ENCODE measurements around the gene EPC2.

Gene EPC2

DNA sequence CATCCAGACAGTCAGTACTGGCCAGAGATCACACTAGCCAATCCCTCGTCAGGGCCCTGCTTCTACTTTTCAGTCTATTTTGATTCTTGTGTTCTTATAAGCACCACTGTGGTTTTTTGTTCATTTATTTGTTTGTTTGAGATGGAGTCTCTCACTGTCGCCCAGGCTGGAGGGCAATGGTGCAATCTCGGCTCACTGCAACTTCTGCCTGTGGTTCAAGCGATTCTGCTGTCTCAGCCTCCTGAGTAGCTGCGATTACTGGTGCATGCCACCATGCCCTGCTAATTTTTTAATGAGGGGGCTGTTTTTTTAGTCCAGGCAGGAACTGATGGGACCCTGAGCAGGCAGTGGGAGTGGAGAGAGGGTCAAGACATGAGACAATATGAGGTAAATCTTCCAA lies 165.5 kb downstream of the EPC2 start:
- DNase-seq (ENCODE audit: low read depth in 2 of 2): no peak

DNA sequence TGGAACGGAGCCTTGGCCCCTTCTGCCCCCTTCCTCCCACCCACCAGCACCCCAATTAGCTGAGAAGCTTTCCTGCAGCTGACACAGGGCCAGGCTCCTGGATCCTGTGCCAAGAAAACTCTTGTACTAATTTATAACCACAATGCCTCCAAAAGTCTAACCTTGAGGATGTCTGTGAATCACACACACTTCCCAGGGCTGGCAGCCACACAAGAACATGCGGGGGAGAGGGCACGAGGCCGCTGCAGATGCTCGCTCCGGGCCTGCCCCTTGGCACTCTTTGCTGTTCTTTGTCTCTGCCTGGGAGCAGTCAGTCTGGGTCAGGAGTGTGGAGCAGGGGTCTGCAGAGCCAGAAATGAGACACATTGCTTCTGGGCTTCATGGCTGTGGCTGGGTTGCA lies 167.8 kb downstream of the EPC2 start:
- no peak for DNase-seq (ENCODE audit: low read depth in 2 of 2)

DNA sequence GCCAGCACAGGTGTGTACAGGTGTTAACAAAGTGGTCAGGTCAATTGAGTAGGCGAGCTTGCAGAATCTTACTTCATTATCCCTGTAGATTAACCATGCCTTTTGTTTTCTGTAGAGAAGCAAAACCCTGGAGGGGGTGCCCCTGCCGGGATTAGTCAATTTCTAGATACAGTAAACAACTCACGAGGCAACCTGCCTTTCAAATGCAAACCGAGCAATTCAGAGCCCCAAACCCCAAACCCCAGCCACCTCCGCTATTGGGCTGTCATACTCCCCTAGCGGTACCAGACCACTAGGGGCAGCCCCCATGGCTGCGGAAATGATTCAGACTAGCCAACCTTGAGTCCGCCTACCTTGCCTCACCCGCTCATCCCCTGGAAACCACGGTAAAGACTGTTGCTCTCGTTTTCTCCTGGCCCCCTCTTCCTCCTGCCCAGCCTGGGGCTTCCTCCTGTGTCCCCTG lies 169.1 kb downstream of the EPC2 start:
- DNase-seq (ENCODE audit: low read depth in 2 of 2): peak; percentile 36 to 51

DNA sequence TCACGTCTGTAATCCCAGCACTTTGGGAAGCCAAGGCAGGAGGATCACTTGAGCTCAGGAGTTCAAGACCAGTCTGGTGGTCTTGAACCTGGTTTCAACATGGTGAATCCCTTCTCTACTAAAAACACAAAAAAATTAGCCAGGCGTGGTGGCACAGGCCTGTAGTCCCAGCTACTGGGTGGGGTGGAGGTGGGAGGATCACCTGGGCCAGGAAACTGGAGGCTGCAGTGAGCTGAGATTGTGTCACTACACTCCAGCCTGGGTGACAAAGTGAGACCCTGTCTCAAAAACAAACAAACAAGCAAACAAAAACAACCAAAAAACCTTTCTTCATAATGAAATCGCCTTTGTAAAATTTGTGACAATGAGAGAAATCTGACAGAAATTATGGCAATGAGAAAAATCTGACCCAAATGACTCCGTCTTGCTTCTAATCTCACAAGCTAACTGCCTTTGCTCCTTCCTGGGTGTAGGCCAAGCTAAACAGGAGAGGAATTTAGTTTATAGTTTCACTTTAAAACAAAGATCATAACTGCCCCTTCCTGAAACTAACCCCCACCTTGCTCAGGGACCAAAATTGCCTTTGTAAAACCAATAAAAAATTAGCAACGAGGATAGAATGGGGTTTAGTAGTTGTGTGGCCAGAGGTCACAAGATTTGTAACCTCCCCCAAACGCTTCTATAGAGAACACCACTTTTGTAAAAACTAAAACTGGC lies 169.8 kb downstream of the EPC2 start:
- no peak for DNase-seq (ENCODE audit: low read depth in 2 of 2)

DNA sequence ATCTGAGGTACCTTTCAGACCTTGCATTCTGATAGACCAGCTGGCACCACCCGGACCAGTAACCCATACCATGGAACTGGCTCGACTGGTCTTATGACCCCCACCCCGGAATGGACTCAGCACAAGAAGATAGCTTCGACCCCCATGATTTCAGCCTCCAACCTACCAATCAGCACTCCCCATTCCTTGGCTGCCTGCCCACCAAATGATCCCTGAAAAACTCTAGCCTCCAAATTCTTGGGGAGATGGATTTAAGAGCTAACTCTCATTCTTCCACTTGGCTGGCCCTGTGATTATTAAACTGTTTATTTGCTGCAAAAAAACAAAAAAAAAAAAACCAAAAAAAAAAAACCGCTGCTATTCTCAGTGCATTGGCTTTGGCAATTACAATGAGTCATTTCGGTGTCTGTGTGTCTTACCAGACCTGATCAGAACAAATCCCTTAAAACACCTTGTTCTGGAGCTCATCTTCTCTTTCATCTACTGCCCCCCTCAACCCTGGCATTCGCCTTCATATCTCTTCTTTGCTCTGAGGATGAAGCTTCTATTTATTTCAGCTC lies 170.4 kb downstream of the EPC2 start:
- no peak for DNase-seq (ENCODE audit: low read depth in 2 of 2)

DNA sequence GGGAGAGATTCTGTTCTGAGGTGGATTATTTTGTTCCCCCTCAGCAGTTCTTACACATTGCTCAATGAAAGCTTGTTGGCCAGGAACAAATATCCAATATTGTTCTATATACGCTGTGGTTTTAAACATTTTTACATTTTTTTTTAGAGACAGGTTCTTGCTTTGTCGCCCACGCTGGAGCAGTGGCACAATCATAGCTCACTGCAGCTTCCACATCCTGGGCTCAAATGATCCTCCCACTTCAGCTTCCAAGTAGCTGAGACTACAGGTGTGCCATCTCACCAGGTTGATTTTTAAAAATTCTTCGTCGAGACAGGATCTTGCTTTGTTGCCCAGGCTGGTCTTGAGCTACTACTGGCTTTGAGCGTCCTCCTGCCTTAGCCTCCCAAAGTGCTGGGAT lies 171.6 kb downstream of the EPC2 start:
- DNase-seq (ENCODE audit: low read depth in 2 of 2): no peak

DNA sequence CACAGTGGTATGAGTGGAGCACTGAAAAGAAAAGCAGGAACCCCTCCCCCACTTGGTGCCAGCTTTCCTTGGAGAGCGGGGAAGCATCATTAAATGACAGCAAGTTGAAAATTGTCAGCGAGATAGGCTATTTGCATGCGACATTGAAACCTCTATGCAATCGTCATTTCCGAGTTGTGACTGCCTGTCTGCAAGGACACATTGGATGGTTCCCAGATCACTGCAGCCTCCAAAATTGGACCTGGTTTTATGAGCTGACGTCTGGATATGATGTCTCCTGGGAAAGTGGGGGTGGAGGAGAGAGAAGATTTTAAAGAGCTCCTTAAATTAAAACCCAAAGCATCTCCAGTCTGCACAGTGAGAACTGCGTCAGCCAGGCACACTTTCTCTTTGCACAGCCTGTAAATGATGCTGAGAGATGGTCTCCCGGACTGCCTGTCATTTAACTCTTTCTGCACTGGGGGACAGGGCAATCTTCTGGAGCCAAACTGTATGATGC lies 172.7 kb downstream of the EPC2 start:
- no peak for DNase-seq (ENCODE audit: low read depth in 2 of 2)

DNA sequence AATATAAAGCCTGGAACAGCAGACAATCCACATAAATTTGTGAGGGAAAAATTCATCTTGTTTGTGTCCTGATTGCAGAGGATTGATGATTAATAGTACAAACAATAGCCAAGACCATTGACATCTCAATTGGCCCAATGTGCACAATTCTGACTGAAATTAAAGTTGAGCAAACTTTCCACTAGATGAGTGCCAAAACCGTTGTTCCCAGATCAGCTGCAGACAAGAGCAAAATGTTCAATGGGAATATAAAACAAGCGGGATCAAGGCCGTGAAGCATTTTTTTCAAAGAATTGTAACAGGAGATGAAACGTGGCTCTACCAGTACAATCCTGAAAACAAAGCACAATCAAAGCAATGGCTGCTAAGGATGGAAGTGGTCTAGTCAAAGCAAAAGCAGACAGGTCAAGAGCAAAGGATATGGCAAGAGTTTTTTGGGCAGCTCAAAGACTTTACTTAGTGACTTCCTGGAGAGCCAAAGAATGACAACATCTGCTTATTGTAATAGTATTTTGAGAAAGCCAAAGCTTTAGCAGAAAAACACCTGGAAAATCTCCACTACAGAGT lies 174.6 kb downstream of the EPC2 start:
- no peak for DNase-seq (ENCODE audit: low read depth in 2 of 2)

DNA sequence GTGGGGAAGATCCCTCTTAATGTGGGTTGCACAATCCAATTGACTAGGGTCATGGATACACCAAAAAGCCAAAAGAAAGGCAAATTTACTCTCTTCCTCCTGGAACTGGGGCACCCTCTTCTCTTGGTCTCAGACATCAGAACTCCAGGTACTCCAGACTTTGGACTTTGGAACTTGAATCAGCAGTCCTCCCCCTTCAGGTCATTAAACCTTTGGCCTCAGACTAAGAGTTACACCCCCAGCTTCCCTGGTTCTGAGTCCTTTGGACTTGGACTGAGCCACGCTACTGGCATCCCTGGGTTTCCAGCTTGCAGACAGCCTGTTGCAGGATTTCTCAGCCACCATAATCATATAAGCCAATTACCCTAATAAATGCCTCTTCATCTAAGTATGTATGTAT lies 179.6 kb downstream of the EPC2 start:
- DNase-seq (ENCODE audit: low read depth in 2 of 2): no peak

DNA sequence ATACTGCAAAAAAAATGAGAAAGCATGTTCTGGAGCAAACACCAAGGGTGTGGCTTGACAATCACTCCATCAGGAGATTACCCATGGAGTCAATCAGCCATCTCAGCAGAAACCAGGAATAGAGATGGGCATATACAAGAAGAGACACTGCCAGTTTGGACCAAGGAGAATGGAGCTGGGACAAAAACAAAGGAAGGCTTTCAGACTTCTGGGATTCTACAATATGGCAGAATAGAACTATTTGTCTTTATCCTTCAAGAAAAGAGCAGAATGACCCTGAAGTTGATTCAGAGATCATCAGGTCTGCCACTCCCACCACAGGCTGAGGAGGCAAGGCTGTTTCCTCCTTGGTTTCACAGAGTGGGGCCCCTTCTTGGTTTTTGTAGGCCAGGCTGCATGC lies 182.2 kb downstream of the EPC2 start:
- no peak for DNase-seq (ENCODE audit: low read depth in 2 of 2)

DNA sequence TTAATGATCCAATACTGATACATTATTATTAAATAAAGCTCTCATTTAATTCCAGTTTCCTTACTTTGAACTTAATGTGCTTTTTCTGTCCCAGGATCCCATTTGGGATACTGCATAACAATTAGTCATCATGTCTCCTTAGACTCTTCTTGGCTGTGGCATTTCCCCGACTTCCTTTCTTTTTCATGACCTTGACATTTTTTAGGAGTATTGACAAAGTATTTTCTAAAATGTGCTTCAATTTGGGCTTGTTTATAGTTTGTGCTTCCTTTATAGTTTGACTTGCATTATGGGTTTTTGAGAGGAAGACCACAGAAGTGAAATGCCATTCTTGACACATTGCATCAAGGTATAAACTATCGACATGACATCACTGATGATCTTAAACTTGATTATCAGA lies 184.4 kb downstream of the EPC2 start:
- DNase-seq (ENCODE audit: low read depth in 2 of 2): no peak

DNA sequence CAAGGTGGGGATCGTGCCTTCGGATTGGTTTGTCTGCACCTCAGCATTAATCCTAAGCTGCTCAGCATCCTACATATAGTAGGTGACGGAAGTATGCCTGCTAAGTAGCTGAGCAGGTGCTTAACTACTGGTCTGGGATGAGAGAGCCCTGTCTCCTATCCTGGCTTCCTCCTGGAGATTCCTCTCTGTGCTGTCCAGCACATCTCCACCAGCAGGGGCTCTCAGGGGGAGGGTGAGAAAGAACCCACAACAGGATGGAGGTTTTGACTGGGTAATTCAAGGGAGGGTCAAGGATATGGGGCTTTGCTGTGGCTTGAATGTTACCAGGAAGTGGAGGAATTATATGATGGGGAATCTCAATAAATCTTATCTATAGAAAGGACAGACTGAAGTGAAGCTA lies 185.1 kb downstream of the EPC2 start:
- DNase-seq (ENCODE audit: low read depth in 2 of 2): no peak

DNA sequence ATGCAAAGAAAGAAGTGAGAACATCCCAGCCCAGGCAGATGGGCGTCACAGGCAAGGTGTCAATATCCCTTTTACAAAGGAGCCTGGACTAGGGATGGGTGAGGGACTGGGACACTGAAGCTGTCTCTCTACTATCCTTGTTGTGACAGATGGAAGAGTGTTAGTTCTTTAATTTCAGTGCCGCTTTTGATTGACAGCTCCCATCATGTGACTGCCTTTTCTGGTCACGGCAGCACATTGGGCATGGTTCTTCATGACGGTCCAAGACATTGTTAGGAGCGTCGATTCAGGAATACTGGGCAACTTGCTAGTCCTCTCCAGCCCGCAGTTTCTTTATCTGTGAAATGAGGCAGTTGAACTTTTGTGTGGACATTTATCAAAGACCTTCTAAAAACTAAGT lies 188.1 kb downstream of the EPC2 start:
- DNase-seq (ENCODE audit: low read depth in 2 of 2): no peak

Measured in stimulated activated CD4-positive, alpha-beta T cell treated with anti-CD3 and anti-CD28 coated beads, Interleukin-1b, Interleukin-23, amount 100 ng/mL, for 4 hours (primary cell).